ENCODE results near the gene SELENBP1. TPM values are rescaled to one million over a fixed set of nuclear protein-coding genes. Genes with fewer than 3 reads are reported as not detected.

The SELENBP1 gene
- polyA plus RNA-seq, 1 donor: 97.9 TPM

- Histone ChIP-seq H3K9me3 (ENCODE audit: control insufficient read depth, low read depth, low read length) (no peaks in the 10 kb centered on the region), H3K4me3 (ENCODE audit: low read length) (no peak overlapping the region), H3K27ac (ENCODE audit: low read length) (no peak overlapping the region), H3K27me3 (ENCODE audit: control insufficient read depth, insufficient read depth, low read length) (no peaks in the 10 kb centered on the region), H3K4me1 (ENCODE audit: control insufficient read depth, insufficient read depth, low read length) (no peaks in the 10 kb centered on the region), H3K36me3 (ENCODE audit: control insufficient read depth, insufficient read depth, low read length) (no peaks in the 10 kb centered on the region)
- DNase-seq: no peak
- WGBS (ENCODE audit: insufficient coverage, low lambda C conversion rate): 100% methylated on average over 1 of the region's 3 CpGs
These were observed 12.1 kb upstream of the SELENBP1 start for GRCh38 chr1:151384584-151384983.

- H3K36me3 ChIP-seq (ENCODE audit: control insufficient read depth, insufficient read depth, low read length): no peaks in the 10 kb centered on the region
- WGBS (ENCODE audit: insufficient coverage, low lambda C conversion rate): no CpG with 5 or more reads among the region's 3 CpGs
- no peaks in the 10 kb centered on the region for H3K9me3 ChIP-seq (ENCODE audit: control insufficient read depth, low read depth, low read length)
- peaks cover 6% of the 10 kb centered on the region for H3K4me1 ChIP-seq (ENCODE audit: control insufficient read depth, insufficient read depth, low read length)
- no peak overlapping the region for H3K27ac ChIP-seq (ENCODE audit: low read length)
- DNase-seq: no peak
- H3K27me3 ChIP-seq (ENCODE audit: control insufficient read depth, insufficient read depth, low read length): no peaks in the 10 kb centered on the region
- H3K4me3 ChIP-seq (ENCODE audit: low read length): no peak overlapping the region
These were observed 4.8 kb upstream of the SELENBP1 start for GRCh38 chr1:151377150-151377884.

GRCh38 chr1:151373196-151373595, 691 bp upstream of the SELENBP1 start:
- Histone ChIP-seq H3K27me3 (ENCODE audit: control insufficient read depth, insufficient read depth, low read length) (no peaks in the 10 kb centered on the region), H3K36me3 (ENCODE audit: control insufficient read depth, insufficient read depth, low read length) (peaks cover 7% of the 10 kb centered on the region), H3K4me3 (ENCODE audit: low read length) (no peak overlapping the region), H3K27ac (ENCODE audit: low read length) (no peak overlapping the region), H3K4me1 (ENCODE audit: control insufficient read depth, insufficient read depth, low read length) (peaks cover 35% of the 10 kb centered on the region), H3K9me3 (ENCODE audit: control insufficient read depth, low read depth, low read length) (no peaks in the 10 kb centered on the region)
- DNase-seq: no peak
- WGBS (ENCODE audit: insufficient coverage, low lambda C conversion rate): no CpG with 5 or more reads among the region's 14 CpGs

- Histone ChIP-seq H3K9me3 (ENCODE audit: control insufficient read depth, low read depth, low read length) (no peaks in the 10 kb centered on the region), H3K27me3 (ENCODE audit: control insufficient read depth, insufficient read depth, low read length) (no peaks in the 10 kb centered on the region), H3K27ac (ENCODE audit: low read length) (peak overlapping the region; percentile 64), H3K36me3 (ENCODE audit: control insufficient read depth, insufficient read depth, low read length) (peaks cover 20% of the 10 kb centered on the region), H3K4me3 (ENCODE audit: low read length) (peak overlapping the region; percentile 61), H3K4me1 (ENCODE audit: control insufficient read depth, insufficient read depth, low read length) (peaks cover 35% of the 10 kb centered on the region)
- DNase-seq: peak; percentile 41 to 55
- 25% methylated on average over 1 of the region's 9 CpGs for WGBS (ENCODE audit: insufficient coverage, low lambda C conversion rate)
These were observed 991 bp downstream of the SELENBP1 start for GRCh38 chr1:151371370-151372057.

GRCh38 chr1:151370211-151370911, 2.1 kb downstream of the SELENBP1 start:
- WGBS (ENCODE audit: insufficient coverage, low lambda C conversion rate): no CpG with 5 or more reads among the region's 6 CpGs
- Histone ChIP-seq H3K4me3 (ENCODE audit: low read length) (no peak overlapping the region), H3K27ac (ENCODE audit: low read length) (peak overlapping the region; percentile 7), H3K27me3 (ENCODE audit: control insufficient read depth, insufficient read depth, low read length) (no peaks in the 10 kb centered on the region), H3K4me1 (ENCODE audit: control insufficient read depth, insufficient read depth, low read length) (peaks cover 35% of the 10 kb centered on the region), H3K9me3 (ENCODE audit: control insufficient read depth, low read depth, low read length) (no peaks in the 10 kb centered on the region), H3K36me3 (ENCODE audit: control insufficient read depth, insufficient read depth, low read length) (peaks cover 32% of the 10 kb centered on the region)
- DNase-seq: peak; percentile 23 to 47

- WGBS (ENCODE audit: insufficient coverage, low lambda C conversion rate): no CpG with 5 or more reads among the region's 15 CpGs
- Histone ChIP-seq H3K9me3 (ENCODE audit: control insufficient read depth, low read depth, low read length) (no peaks in the 10 kb centered on the region), H3K27ac (ENCODE audit: low read length) (no peak overlapping the region), H3K4me3 (ENCODE audit: low read length) (no peak overlapping the region), H3K27me3 (ENCODE audit: control insufficient read depth, insufficient read depth, low read length) (no peaks in the 10 kb centered on the region), H3K4me1 (ENCODE audit: control insufficient read depth, insufficient read depth, low read length) (peaks cover 35% of the 10 kb centered on the region), H3K36me3 (ENCODE audit: control insufficient read depth, insufficient read depth, low read length) (peaks cover 39% of the 10 kb centered on the region)
- DNase-seq: no peak
These were observed 2.9 kb downstream of the SELENBP1 start for GRCh38 chr1:151369621-151370048.

GRCh38 chr1:151369302-151369610, 3.2 kb downstream of the SELENBP1 start:
- H3K36me3 ChIP-seq (ENCODE audit: control insufficient read depth, insufficient read depth, low read length): peaks cover 43% of the 10 kb centered on the region
- H3K4me3 ChIP-seq (ENCODE audit: low read length): no peak overlapping the region
- H3K4me1 ChIP-seq (ENCODE audit: control insufficient read depth, insufficient read depth, low read length): peaks cover 35% of the 10 kb centered on the region
- WGBS (ENCODE audit: insufficient coverage, low lambda C conversion rate): no CpG with 5 or more reads among the region's 7 CpGs
- no peak for DNase-seq
- no peaks in the 10 kb centered on the region for H3K9me3 ChIP-seq (ENCODE audit: control insufficient read depth, low read depth, low read length)
- H3K27ac ChIP-seq (ENCODE audit: low read length): no peak overlapping the region
- H3K27me3 ChIP-seq (ENCODE audit: control insufficient read depth, insufficient read depth, low read length): no peaks in the 10 kb centered on the region

- Histone ChIP-seq H3K4me1 (ENCODE audit: control insufficient read depth, insufficient read depth, low read length) (peaks cover 35% of the 10 kb centered on the region), H3K27me3 (ENCODE audit: control insufficient read depth, insufficient read depth, low read length) (no peaks in the 10 kb centered on the region), H3K4me3 (ENCODE audit: low read length) (no peak overlapping the region), H3K27ac (ENCODE audit: low read length) (no peak overlapping the region), H3K36me3 (ENCODE audit: control insufficient read depth, insufficient read depth, low read length) (peaks cover 49% of the 10 kb centered on the region), H3K9me3 (ENCODE audit: control insufficient read depth, low read depth, low read length) (no peaks in the 10 kb centered on the region)
- no peak for DNase-seq
- no CpG with 5 or more reads among the region's 20 CpGs for WGBS (ENCODE audit: insufficient coverage, low lambda C conversion rate)
These were observed 3.9 kb downstream of the SELENBP1 start for GRCh38 chr1:151368393-151369301.

GRCh38 chr1:151367658-151368392, 4.7 kb downstream of the SELENBP1 start:
- DNase-seq: no peak
- H3K4me1 ChIP-seq (ENCODE audit: control insufficient read depth, insufficient read depth, low read length): peaks cover 32% of the 10 kb centered on the region
- H3K27me3 ChIP-seq (ENCODE audit: control insufficient read depth, insufficient read depth, low read length): no peaks in the 10 kb centered on the region
- peaks cover 50% of the 10 kb centered on the region for H3K36me3 ChIP-seq (ENCODE audit: control insufficient read depth, insufficient read depth, low read length)
- WGBS (ENCODE audit: insufficient coverage, low lambda C conversion rate): no CpG with 5 or more reads among the region's 8 CpGs
- H3K27ac ChIP-seq (ENCODE audit: low read length): no peak overlapping the region
- no peak overlapping the region for H3K4me3 ChIP-seq (ENCODE audit: low read length)
- H3K9me3 ChIP-seq (ENCODE audit: control insufficient read depth, low read depth, low read length): peaks cover 3% of the 10 kb centered on the region
